NAMALWA (cell line): Measurements from ENCODE around the gene SFMBT2.

Experiments
- DNase-seq: peaks from one replicate; pipeline ENCODE4 v3.0.0-alpha.2; 2015; ENCODE audit warnings: low spot score

SFMBT2 gene

DNA sequence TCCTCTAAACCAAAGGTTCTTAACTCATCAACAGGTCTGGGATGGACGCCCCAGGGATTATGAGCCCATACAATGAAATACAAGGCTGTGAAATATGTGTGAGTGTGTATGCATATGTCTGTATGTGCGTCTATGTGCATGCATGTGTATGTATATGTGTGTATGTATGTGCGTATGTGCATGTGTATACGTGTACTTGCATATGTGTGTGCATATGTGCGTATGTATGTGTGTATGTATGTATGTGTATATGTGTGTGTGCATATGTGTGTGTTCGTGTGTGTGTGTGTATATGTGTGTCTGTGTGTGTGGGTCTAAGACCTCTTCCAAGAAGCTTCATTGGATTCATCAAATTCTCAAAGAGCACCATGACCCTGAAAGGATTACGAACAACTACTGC lies 112.3 kb downstream of the SFMBT2 start:
- no peak for DNase-seq

DNA sequence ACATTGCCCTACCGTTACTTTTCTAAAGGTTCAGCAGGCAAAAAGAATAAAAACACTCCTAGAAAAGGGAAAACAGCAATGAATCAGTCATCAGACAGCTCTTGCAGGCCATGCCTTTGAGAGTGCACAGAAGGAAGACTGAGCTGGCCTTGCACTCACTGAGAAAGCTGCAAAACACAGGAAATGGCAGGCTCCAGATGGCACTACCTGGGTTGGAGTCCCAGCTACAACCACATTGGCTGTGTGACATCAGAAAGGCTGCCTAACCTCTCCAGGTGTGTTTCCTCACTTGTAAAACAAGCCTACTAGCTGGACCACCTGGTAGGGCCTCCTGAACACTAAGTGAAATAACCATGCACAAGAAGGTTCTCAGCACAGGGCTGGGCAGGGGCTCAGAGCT lies 113.7 kb downstream of the SFMBT2 start:
- DNase-seq = no peak

DNA sequence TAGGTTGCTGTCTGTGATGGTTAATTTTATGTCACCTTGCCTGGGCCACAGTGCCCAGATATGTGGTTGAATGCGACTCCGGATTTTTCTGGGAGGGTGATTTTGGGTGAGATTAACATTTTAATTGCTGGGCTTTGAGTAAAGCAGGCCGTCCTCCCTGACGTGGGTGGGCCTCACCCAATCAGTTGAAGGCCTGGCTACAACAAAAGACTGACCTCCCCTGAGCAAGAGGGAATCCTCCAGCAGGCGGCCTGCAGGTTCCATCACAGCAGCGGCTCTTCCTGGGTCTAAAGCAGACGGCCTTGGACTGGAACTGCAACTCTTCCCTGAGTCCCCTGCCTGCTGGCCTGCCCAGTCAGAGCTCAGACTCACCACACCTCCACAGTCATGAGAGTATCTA lies 114.2 kb downstream of the SFMBT2 start:
- no peak for DNase-seq

DNA sequence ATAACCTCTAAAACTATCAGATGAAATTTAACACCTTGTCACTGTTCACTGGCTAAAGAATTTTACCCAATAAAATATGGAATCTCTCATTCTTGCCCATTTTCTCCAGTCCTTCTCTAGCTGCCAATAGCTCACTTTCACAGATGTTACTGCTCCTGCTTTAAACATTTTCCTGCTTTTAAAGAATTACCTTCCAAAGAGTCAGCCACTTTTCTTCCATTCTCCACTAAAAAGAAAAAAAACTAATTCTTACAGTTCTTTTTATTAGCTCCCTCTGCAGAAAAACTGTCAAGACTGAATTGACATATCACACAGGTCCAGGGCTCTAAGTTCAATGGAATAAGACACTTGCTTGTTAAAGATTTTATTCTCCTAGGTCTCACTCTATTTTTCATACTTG lies 114.8 kb downstream of the SFMBT2 start:
- no peak for DNase-seq

DNA sequence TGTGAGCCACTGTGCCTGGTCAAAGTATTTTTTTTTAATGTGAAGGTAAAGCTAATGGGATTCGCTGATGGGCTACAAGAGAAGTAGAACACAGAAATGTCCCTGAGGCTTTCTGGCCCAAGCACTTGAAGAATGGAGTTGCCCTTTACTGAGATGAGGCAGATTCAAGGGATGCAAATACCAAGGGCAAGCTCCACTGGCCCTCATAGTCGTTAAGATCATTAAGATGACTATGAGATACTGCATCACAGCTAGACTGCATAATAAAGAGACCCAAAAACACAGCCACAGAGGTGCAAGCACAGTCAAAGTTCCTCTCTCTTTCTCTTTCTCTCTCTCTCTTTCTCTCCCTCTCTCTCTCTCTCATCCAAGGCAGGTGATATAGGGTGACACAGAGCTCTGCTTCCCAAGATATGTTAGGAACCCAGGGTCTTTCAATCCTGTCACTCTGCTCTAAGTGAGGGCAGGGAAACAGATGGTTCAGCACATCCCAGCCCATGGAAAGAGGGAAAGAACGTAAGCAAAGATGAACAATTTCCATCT lies 117.4 kb downstream of the SFMBT2 start:
- DNase-seq = no peak

DNA sequence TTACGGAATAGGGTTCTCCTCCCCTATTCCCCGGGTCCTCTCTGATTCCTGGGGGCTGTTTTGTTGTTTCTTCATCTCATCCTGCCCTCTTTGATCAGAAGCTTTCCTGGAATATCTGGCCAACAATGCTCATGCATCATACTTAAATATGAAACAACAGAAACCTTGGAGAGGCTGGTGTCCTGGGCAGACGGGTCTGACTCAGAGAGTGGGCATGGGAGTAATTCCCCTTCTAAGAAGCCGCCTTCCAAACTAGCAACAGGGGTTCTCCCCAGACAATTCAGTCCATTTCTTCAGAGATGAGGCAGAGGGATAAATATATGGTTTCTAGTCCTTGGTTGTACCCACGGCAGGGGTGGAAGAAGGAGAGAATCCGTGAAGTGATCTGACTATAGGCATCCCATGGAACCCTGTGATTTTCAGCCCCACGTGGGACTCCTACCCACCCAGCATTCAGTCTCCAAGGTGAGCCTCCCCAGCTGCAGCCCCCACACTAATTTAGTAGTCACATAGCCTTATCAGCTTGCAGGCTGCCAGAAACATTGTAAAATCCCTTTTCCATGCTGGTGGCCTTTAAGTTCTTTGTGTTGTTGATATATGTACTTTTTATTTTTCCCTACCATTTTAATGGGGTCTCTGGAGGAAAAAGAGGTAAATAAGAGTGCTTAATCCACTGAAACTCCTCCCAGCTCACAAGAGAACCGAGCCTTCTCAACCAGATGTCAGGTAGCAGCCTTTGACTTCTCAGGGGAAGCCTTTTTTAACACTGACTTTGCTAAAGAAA lies 119.2 kb downstream of the SFMBT2 start:
- DNase-seq = no peak

DNA sequence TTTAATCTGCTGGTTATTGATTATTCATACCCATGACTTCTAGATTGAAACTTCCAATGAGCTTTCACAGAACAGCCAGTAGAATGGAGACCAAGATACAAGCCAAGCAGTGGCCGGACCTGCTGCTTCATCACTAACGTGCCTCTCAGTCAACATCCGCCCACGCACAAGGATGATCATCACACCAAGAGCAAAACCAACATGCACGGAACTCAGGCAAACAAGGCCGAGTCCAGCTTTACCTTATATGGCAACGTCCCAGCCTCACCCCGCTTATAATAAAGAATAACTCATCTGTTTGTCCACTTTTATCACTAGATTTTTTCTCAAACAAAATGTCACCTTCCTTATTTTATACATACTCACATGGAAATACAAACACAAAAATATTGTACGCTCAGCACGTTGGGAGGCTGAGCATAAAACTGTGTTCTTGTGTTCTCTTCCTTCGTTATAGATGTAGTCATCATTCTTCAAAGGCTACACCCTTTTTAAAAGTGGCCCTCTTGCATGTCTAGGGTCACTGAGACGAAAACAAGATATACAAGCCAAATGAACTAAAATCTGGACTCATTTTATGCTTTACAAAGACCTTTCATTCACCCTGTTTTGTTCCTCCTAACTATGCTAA lies 122.7 kb downstream of the SFMBT2 start:
- no peak for DNase-seq

DNA sequence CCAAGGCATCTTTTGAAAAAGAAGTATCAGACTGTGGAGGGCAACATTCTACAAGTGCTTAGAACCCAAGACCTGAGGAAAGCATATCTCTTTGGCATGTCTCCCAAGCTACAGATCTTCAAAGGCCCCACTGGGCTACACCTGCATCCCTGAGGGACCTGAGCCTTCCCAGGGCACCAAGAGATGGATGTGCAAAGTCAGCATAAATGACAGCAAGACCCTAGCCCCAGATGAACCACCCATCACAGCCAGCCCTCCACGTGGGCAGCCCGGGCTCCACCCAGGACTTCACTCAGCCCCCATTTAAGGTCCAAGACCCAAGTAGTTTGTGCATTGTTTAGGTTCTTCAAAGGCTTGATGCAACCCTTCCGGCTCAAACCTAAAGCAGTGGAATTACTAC lies 123.5 kb downstream of the SFMBT2 start:
- DNase-seq = no peak

DNA sequence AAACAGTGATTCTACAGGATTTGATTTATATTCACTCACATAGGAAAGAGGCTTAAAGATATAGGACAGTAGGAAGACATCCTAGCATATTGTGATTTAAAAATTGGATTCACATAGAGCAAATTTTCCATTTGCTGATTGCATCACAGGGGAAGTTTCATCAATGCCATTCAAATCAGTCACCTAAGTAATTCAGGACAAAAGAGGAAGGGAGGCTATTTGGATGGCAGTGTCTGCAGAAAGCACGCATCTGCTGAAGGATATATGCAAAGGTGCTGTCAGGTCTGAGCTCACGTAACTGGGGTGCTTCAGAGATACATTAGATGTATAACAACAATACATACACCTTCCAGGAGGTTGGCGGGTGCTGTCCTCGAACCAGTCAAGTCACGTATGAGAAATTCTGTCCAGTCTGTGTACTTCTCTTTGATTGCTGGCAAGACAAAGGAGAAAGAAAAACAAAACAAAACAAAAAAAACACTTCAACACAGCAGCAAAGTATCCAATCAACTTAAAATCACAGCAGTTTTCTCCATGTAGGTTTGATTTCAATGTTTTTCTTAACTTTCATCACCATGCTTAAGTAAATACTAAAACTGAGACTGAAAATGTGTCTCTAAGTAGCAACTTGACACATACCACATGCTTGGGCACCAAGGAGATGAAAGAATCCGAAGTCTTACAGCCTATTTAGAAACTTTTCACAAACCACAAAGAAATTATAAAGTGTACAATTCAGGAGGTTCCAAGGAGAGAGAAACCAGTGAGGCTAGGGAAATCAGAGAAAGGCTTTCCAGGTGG lies 125.1 kb downstream of the SFMBT2 start:
- no peak for DNase-seq

DNA sequence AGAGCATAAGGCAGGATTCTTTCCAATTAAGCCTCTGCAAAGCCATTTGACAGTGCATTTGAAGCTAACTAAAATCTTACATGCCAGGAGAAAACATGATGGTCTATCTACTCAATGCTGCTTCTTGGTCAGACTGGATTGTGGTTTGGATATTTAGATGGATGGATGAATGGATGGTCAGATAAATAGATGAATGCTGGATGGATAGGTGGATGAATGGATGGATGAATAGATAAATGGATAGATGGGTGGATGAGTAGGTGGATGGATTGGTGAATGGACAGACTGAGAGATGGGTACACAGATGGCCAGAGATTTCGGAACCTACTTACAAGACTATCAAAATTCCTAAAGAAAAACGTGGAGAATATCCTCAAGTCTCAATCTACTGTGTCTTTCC lies 127.6 kb downstream of the SFMBT2 start:
- DNase-seq = no peak

DNA sequence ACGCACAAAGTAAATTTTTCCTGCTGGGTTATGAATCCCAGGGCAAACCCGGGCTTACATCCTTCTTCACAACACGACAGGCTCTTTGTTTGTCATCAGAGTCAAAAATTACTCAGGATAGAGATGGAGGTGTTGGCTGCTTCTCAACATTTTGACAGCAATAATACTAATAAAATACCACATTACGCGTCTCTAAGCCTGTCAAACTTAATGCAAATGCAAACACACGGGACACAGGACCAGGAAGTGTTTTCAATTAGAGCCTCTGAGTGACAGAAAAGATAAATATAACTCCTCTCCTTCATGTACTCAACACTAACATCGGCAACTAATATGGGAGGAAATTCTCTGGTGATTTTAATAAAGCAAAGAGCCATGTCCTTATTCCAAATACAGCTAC lies 128.4 kb downstream of the SFMBT2 start:
- DNase-seq = no peak

DNA sequence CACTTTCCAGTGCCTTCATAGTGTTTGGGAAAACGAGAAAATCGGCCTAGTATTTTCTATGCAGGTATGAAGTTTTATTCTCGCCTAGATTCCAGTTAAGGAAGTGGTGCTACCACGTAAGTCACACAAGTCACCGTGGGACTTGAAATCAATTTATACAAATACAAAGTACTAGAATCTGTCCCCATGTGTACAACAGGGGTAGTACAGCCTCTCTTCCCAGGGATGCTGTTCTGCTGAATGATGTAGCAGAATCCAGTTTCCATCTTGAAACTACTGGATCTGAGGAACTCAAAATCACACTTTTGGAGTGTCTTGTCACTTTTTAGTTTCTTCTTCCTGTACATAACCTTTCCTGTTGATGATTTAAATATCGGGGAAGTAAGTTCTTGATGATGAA lies 129.4 kb downstream of the SFMBT2 start:
- DNase-seq = no peak

DNA sequence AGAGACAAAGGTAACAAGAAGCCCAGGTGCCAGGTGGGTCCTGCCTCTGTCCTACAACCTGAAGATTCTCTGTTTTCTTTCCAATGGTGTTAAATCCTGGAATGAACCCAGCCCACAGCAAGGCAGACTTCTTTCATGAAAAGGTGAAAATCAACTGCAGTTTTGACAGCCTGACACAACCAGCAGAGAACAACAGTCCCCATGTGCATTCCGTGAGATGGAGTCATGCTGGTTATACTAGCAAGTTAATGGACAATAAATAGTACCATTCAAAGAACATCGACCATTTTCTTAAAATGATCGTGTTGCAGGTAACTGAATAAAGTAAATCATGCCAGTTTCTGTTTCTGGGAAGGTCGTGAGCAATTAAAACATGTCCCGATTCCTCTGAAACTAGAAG lies 131.5 kb downstream of the SFMBT2 start:
- DNase-seq = no peak

DNA sequence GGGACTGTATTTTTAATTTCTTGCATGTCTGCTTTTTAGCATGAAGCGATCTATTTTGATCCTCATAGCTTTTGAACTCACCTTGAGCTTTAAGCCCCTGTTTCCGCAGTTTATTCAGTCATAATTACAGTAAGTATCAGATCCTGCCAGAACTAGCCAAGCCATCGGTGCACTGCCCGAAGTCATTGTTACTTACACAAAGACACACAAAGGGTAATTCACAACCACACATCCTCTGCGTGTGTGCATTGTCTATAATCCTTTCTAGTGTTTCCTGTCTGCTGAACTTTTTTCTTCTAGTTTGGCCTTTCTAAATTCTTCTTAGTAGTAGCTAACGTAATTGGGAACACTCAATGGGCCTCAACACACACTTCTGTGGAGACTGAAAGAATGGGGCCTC lies 133.0 kb downstream of the SFMBT2 start:
- no peak for DNase-seq

DNA sequence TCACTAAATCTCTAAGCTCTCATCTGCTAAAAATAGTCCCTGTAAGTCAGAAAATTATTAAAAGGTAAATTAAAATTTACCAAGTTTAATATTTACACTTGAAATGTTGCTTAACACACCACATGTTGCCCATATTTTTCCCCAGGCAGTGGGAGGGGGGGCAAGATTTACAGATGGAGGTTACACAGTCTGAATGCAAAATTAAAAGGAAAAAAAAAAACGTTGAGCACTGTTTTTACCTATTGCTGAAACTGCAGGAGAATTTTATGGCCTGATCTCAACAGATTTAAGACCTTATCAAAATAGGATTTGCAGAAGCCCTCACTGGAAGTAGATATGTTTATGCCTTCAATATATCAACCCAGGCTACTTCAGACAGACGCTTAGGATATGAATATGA lies 133.4 kb downstream of the SFMBT2 start:
- DNase-seq = no peak

DNA sequence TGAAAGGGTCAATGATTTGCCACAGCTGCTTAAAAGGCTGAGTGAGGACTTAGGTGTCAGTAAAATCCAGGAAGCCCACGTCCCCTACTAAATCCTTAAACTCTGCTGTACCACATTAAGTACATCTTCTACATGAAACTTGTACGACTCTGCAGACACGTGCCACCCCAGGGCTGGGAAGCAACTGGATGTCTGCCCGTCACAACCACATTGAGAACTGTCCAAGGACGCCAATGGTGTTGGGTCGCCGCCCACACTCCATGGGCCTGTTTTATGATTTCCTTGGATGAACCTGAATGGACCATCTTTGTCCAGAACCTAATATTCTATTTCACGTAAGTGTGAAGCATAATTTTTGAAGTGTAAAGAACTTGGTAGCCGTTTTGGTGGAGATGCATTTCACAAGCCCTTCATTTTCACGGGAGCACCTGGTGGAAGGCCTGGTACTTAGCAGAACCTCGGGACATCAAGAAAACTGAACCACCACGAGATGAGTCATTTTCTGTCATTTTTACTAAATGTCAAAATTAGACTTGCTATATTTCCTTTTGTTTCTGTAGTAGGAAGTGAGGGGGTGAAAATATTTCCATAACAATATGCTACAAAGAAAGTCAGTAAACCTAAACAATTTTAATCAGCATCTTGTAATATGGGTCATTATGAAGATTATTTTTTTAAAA lies 134.9 kb downstream of the SFMBT2 start:
- DNase-seq = no peak

DNA sequence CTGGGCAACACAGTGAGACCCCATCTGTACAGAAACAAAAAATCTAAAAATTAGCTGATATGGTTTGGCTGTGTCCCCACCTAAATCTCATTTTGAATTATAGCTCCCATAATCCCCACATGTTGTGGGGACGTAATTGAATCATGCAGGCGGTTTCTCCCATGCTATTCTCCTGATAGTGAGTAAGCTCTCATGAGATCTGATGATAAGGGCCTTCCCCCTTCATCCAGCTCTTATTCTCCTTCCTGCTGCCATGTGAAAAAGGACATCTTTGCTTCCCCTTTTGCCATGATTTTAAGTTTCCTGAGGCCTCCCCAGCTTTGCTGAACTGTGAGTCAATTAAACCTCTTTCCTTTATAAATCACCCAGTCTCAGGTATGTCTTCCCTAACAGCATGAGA lies 136.5 kb downstream of the SFMBT2 start:
- no peak for DNase-seq

DNA sequence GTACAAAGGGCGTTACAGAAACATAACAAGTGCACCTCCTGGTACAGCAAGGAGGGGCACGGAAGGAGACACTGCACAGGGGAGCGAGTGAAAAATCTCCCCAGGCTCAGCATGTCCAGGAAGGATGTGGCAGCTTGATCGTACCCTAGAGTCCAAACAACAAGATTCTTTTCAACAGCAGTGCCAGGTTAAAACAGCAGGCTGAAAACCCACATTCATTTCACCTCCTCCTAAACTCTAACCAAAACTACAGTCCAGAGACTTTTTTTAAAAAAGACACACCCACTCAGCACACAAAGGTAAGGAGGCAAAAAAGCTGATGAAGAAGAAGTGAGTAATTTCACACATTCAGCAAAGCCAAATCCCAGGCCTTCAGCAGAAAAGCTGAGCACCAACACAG lies 138.8 kb downstream of the SFMBT2 start:
- no peak for DNase-seq

DNA sequence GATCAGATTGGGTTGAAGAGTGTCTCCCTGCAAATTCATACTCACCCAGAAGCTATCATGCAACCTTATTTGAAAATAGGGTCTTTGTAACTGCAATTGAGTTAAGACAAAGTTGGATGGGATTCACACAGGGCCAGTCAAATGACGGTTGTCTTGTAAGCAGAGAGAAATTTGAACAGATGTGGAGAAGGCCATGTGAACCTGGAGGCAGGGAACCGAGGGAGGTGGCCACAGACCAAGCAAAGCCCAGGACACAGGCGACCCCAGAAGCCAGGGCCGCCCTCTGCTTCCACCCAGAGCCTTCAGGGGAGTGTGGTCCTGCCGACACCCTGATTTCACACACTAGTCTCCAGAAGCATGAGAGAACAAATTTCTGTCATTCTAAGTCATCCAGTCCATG lies 140.8 kb downstream of the SFMBT2 start:
- DNase-seq = no peak

DNA sequence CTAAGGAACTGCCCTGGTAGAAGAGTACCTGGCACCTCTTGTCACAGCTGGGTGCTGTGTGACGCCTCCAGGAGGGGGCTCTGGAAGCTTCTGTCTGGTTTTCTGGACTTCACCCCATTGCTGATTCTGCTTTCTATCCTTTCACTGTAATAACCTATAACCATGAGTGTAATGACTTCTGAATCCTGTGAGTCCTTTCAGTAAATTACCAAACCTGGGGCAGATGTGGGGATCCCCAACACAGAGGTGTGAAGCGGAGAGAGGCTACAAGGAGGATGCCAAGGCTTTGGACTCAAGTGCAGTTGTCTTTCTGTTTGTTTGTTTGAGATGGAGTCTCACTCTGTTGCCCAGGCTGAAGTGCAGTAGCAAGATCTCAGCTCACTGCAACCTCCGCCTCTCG lies 143.7 kb downstream of the SFMBT2 start:
- no peak for DNase-seq

DNA sequence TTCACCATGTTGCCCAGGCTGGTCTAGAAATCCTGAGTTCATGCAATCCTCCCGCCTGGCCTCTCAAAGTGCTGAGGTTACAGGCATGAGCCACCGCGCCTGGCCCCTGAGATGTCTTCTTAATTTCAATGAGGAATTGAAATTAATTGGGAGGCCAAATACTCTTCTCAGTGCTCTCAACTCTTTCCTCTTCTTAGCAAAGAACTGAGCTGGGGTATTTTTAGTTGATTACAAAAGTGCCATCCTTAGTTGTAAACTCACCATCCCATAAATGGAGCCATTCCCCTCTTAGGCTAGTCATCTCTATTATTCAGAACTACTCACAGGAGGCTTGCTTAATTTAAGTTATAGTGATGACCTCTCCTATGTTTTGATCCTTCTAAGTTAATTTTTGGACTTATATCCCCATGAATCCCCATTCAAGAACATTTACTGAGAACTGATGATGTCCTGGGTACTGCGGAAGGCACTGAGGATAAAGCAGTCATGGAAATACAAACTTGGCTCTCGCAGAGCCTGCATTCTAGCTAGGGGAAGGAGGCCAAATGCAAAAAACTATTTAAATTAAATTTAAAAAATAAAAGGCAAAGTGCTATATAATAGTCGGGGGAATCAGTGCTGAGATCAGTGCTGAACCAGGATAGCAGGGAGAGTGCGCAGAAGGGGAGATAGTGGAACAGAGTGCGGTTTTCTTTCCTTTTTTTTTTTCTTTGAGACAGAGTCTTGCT lies 145.3 kb downstream of the SFMBT2 start:
- DNase-seq = no peak

DNA sequence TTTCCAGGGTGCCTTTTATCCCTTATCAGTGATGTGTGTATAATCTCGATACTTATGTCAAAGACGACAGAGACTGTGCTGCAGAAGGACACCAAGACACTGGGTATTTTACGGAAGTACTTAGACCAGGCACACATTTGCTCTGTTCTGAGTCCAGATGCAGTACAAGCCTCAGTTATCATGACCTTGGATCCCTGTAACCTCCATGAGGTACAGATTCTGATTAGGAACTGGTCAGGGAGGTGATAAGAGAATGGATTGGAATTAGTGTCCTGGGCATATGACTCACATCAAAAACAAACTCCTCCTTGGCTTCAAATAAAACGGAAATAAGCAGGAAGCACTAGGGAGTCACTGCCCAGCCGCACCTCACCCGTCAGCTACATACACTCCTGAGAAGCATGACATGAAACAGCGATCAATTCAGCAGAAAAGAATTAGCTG lies 146.5 kb downstream of the SFMBT2 start:
- DNase-seq = no peak
